ENCODE measurements around the gene RASA1.

The RASA1 gene

GRCh38 chr5:87361031-87361445, 93.4 kb downstream of the RASA1 start:
- no peak for DNase-seq (ENCODE audit: low spot score)

GRCh38 chr5:87361536-87362213, 94.0 kb downstream of the RASA1 start:
- DNase-seq (ENCODE audit: low spot score), result peak; percentile 0

GRCh38 chr5:87367243-87367642, 99.6 kb downstream of the RASA1 start:
- DNase-seq (ENCODE audit: low spot score), result no peak

- no peak for DNase-seq (ENCODE audit: low spot score)
Measured at GRCh38 chr5:87368601-87369000, 100.9 kb downstream of the RASA1 start.

GRCh38 chr5:87369431-87369830, 101.7 kb downstream of the RASA1 start:
- no peak for DNase-seq (ENCODE audit: low spot score)

GRCh38 chr5:87372705-87373104, 105.0 kb downstream of the RASA1 start:
- no peak for DNase-seq (ENCODE audit: low spot score)

GRCh38 chr5:87382224-87382623, 114.5 kb downstream of the RASA1 start:
- DNase-seq (ENCODE audit: low spot score), result no peak

- DNase-seq (ENCODE audit: low spot score), result no peak
Measured at GRCh38 chr5:87383216-87383615, 115.5 kb downstream of the RASA1 start.

GRCh38 chr5:87385802-87386201, 118.1 kb downstream of the RASA1 start:
- DNase-seq (ENCODE audit: low spot score), result no peak

GRCh38 chr5:87388129-87388528, 120.4 kb downstream of the RASA1 start:
- no peak for DNase-seq (ENCODE audit: low spot score)

- no peak for DNase-seq (ENCODE audit: low spot score)
Measured at GRCh38 chr5:87389296-87390034, 121.8 kb downstream of the RASA1 start.

- no peak for DNase-seq (ENCODE audit: low spot score)
Measured at GRCh38 chr5:87390075-87390474, 122.4 kb downstream of the RASA1 start.

- DNase-seq (ENCODE audit: low spot score), result no peak
Measured at GRCh38 chr5:87390576-87391199, 123.0 kb downstream of the RASA1 start.

GRCh38 chr5:87392170-87392569, 124.5 kb downstream of the RASA1 start:
- DNase-seq (ENCODE audit: low spot score), result no peak

GRCh38 chr5:87392801-87393200, 125.1 kb downstream of the RASA1 start:
- no peak for DNase-seq (ENCODE audit: low spot score)

GRCh38 chr5:87393331-87393730, 125.6 kb downstream of the RASA1 start:
- peak; percentile 2 for DNase-seq (ENCODE audit: low spot score)

GRCh38 chr5:87394411-87395165, 126.9 kb downstream of the RASA1 start:
- DNase-seq (ENCODE audit: low spot score), result no peak

GRCh38 chr5:87398981-87399614, 131.4 kb downstream of the RASA1 start:
- DNase-seq (ENCODE audit: low spot score), result no peak

GRCh38 chr5:87399720-87400119, 132.0 kb downstream of the RASA1 start:
- DNase-seq (ENCODE audit: low spot score), result no peak

- peak; percentile 48 for DNase-seq (ENCODE audit: low spot score)
Measured at GRCh38 chr5:87400305-87400899, 132.7 kb downstream of the RASA1 start.

- DNase-seq (ENCODE audit: low spot score), result no peak
Measured at GRCh38 chr5:87401626-87402025, 133.9 kb downstream of the RASA1 start.

- no peak for DNase-seq (ENCODE audit: low spot score)
Measured at GRCh38 chr5:87403409-87403808, 135.7 kb downstream of the RASA1 start.
